Stimulated activated CD8-positive, alpha-beta memory T cell treated with anti-CD3 and anti-CD28 coated beads, Interleukin-12 subunit alpha, Interleukin-12 subunit beta, amount 100 ng/mL, for 1 hour (primary cell): Measurements from ENCODE around the gene USP28.
A peak's percentile ranks its signal among the peaks of the same experiment; 100 is the strongest.
"Not testable (repeated sequence)": the region's sequence is repeated elsewhere in the genome, so short reads cannot be mapped to it uniquely, and the experiment has no call there.

Experiments
- DNase-seq: peaks from one replicate; pipeline ENCODE4 v3.0.0-alpha.2; 2020; ENCODE audit warnings: low read depth

USP28 gene

GRCh38 chr11:113773416-113774173 is 101.8 kb downstream of the USP28 start, which contains the start of gene ZW10:
TSS of gene ZW10 (minus strand) at chr11:113773692. CDS start at chr11:113773666, 26 bp downstream.
- DNase-seq: peak; percentile 86

GRCh38 chr11:113773092-113773415 is 102.3 kb downstream of the USP28 start:
- no peak for DNase-seq

GRCh38 chr11:113771964-113772363 is 103.4 kb downstream of the USP28 start:
- no peak for DNase-seq

GRCh38 chr11:113764527-113765219 is 110.7 kb downstream of the USP28 start:
- no peak for DNase-seq

- DNase-seq: not testable (repeated sequence)
Observed at GRCh38 chr11:113763040-113763439, 112.3 kb downstream of the USP28 start.

GRCh38 chr11:113760241-113760640 is 115.1 kb downstream of the USP28 start:
- DNase-seq: no peak

- DNase-seq: no peak
Observed at GRCh38 chr11:113752932-113753331, 122.4 kb downstream of the USP28 start.
